GM12864 (cell line): ENCODE data around the gene AMH.

ENCODE experiments used
- DNase-seq: peaks from one replicate; pipeline ENCODE4 v3.0.0-alpha.2; 2011; ENCODE audit warnings: low read depth
- H3K4me3 ChIP-seq: 2 replicates; pipeline ENCODE4 v1.5.1; 2011; ENCODE audit warnings: mild to moderate bottlenecking, low read depth, low read length, control low read depth
- TF ChIP-seq, protein P1 (sequence below): IDR thresholded peaks from 2 replicates; pipeline ENCODE4 v1.5.1; 2011; ENCODE audit warnings: low read depth, mild to moderate bottlenecking, moderate library complexity, low read length, control low read depth, inconsistent platforms; ENCODE audit errors: missing control alignments

The AMH gene

DNA sequence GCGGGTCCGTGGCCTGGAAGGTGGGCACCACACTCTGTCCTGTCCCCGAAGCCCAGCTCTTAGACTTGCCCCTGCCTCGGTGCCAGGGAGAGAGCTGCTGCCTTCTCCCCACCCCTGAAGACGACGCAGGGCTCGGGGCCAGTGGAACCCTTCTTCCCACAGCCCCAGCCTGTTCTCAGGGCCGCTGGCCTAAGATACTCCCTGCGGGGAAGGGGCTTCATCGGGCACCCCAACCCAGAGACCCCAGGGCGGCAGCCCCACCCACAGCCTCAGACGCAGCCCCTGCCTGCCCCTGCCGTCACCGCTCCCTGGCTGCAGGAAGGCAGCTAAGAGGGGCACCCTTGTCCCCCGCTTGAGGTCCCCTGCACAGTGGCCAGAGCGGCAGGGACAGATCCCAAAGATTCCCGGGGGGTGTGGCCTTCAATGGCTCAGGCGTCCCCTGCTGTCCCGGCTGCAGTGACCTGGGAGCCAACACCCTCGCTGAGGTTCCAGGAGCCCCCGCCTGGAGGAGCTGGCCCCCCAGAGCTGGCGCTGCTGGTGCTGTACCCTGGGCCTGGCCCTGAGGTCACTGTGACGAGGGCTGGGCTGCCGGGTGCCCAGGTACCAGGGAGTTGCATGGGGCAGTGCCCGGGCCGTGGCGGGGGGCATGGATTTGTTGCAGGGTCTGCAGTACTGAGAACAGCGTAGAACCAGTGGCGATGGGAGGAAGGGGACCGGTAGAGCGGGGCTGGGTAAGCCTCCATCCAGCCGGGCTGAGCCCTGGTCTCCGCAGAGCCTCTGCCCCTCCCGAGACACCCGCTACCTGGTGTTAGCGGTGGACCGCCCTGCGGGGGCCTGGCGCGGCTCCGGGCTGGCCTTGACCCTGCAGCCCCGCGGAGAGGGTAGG lies 1.0 kb downstream of the AMH start:
- TF ChIP-seq, protein P1, sequence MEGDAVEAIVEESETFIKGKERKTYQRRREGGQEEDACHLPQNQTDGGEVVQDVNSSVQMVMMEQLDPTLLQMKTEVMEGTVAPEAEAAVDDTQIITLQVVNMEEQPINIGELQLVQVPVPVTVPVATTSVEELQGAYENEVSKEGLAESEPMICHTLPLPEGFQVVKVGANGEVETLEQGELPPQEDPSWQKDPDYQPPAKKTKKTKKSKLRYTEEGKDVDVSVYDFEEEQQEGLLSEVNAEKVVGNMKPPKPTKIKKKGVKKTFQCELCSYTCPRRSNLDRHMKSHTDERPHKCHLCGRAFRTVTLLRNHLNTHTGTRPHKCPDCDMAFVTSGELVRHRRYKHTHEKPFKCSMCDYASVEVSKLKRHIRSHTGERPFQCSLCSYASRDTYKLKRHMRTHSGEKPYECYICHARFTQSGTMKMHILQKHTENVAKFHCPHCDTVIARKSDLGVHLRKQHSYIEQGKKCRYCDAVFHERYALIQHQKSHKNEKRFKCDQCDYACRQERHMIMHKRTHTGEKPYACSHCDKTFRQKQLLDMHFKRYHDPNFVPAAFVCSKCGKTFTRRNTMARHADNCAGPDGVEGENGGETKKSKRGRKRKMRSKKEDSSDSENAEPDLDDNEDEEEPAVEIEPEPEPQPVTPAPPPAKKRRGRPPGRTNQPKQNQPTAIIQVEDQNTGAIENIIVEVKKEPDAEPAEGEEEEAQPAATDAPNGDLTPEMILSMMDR, result no peak
- DNase-seq, result no peak
- no peak overlapping the region for H3K4me3 ChIP-seq

DNA sequence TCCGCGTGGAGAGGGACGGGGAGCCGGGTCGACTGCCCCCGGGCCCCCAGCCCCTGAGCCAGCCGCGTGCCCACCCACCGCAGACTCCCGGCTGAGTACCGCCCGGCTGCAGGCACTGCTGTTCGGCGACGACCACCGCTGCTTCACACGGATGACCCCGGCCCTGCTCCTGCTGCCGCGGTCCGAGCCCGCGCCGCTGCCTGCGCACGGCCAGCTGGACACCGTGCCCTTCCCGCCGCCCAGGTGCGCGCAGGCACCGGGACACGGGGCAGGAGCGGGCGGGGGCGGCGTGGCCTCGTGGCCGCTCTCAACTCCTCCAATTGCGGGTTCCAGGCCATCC lies 1.6 kb downstream of the AMH start:
- TF ChIP-seq, protein P1, result no peak
- DNase-seq, result no peak
- no peak overlapping the region for H3K4me3 ChIP-seq

DNA sequence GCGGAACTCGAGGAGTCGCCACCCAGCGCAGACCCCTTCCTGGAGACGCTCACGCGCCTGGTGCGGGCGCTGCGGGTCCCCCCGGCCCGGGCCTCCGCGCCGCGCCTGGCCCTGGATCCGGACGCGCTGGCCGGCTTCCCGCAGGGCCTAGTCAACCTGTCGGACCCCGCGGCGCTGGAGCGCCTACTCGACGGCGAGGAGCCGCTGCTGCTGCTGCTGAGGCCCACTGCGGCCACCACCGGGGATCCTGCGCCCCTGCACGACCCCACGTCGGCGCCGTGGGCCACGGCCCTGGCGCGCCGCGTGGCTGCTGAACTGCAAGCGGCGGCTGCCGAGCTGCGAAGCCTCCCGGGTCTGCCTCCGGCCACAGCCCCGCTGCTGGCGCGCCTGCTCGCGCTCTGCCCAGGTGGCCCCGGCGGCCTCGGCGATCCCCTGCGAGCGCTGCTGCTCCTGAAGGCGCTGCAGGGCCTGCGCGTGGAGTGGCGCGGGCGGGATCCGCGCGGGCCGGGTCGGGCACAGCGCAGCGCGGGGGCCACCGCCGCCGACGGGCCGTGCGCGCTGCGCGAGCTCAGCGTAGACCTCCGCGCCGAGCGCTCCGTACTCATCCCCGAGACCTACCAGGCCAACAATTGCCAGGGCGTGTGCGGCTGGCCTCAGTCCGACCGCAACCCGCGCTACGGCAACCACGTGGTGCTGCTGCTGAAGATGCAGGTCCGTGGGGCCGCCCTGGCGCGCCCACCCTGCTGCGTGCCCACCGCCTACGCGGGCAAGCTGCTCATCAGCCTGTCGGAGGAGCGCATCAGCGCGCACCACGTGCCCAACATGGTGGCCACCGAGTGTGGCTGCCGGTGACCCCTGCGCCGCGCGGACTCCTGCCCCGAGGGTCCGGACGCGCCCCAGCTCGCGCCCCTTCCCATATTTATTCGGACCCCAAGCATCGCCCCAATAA lies 2.3 kb downstream of the AMH start:
- no peak overlapping the region for H3K4me3 ChIP-seq
- no peak for DNase-seq
- TF ChIP-seq, protein P1, result no peak

DNA sequence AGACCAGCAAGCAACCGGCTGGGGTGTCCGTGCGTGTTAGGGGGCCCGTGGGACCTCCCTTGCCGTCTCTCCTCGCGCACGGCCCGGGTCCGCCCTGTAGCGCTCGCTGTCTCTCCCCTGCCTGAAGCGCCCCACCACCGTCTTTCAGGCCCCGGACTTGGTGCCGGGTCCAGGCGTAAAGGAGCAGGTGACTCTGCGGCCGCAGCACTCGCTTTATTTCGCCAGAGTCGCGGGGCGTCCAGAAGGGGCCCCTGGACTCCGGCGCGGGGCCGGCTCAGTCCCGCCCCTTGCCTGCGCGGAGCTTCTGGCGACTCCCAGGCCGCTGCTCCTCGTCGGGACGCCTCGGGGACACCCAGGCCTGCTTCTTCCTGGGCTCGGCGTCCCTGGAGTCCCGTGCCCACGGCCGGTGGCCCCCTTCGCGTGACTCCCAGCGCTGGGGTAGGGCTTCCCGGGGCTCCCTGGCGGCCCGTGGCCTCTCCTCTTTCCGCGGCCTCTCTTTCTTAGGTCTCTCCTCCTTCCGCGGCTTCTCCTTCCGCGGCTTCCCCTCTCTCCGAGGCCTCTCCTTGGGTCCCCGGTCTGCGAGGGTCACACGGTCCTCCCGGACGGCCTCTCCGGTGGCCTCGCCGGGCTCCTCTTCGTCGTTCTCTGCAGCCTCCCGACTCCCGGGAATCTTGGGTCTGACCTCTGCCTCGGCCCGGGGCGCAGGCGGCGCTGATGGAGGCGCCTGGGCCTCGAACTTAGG lies 3.1 kb downstream of the AMH start:
- DNase-seq, result no peak
- no peak overlapping the region for H3K4me3 ChIP-seq
- TF ChIP-seq, protein P1, result no peak

DNA sequence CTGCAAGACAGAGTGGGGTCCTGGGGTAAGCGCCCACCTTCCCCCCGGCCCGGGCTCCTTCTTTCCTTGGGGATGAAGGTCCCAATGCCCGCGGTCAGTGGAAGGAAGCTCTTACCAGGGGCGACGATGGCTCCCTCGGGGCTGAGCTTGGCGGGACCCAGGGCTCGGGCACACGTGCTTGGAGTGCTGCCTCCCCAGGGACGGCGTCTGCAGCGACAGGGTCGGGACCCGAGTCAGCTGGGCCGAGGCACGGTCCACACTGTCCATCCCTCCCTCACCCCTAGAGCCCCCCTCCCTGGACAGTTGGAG lies 3.6 kb downstream of the AMH start:
- TF ChIP-seq, protein P1, result no peak
- DNase-seq, result no peak
- H3K4me3 ChIP-seq, result no peak overlapping the region

DNA sequence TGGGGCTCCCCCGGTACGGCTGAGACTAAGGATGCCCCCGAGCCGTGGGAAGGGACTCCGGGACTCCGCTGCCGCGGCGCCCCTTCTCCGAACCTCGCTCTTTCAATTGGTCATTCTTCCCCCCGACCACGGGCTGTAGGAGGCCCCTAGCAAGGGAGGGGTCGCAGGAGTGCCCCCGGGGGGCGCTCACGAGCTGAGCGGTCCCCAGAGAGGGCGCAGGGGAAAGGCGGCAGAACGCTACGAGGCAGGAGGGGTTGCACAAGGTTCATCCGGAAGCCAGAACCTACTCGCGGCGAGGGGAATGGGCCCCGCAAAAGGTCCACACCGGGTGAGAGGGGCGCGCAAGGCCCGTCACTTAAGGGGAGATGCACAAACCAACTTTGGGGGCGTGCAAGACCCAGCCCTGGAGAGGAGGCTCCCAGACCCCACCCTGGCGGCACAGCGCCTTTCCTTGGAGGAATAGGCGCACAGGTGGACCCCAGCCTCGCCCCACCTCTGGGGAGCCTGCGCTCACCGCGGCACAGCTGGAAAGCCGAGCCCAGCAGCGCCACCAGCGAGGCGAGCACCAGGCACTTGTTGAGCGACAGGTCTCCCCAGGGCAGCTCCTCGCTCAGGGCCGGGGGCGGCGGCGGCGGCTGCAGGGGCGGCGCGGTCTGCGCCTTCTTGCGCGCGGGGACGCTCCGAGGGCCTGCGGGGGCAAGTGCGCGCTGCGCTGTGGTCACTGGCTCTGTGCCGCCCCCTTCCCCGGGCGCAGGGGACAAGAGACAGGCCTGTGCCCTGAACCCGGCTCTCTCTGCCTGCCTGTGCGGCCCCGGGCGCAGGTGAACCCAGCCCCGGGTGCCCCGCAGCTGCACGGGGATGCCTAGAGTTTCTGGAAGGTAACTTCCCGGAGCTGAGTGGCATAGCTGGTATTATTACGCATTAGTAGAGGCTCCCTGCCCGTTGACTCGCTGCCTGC lies 4.3 kb downstream of the AMH start:
- H3K4me3 ChIP-seq, result no peak overlapping the region; the same call in 1 of the 2 replicates
- TF ChIP-seq, protein P1, result peak; percentile 42
- DNase-seq, result no peak
